PC-9 (cell line): ENCODE data around the gene TOB2. TPM values are rescaled to one million over a fixed set of nuclear protein-coding genes. Genes with fewer than 3 reads are reported as not detected.
"Not testable (repeated sequence)": the region's sequence is repeated elsewhere in the genome, so short reads cannot be mapped to it uniquely, and the experiment has no call there.

ENCODE experiments used
- BruUV-seq: library from RNA; stranded (reverse); fragments of 400-500 nt; replicated peaks from 2 replicates; lab custom pipeline; 2021; lab: Mats Ljungman, UMichigan
- CTCF ChIA-PET: fragments of 300-600 bp; sonication (Branson Sonifier 250); formaldehyde crosslinking; loops from one replicate; lab custom pipeline; 2022; ENCODE audit warnings: antibody characterized with exemption; lab: Charles Lee
- POLR2A ChIA-PET: fragments of 300-600 bp; sonication (Branson Sonifier 250); formaldehyde crosslinking; loops from one replicate; lab custom pipeline; 2022; ENCODE audit warnings: antibody characterized with exemption; ENCODE audit not compliant: unreplicated experiment; lab: Charles Lee
- DNase-seq, 2 experiments: peaks; one replicate each; pipeline versions ENCODE4 v3.0.0 to v3.0.0-alpha.2; 2015 to 2022; ENCODE audit warnings: mixed read lengths in 1 of 2
- H2AFZ ChIP-seq: fragments of 200-600 bp; sonication (generic); 2 replicates; pipeline ENCODE4 v1.8.1; 2017; ENCODE audit warnings: antibody characterized with exemption
- H3F3A ChIP-seq: fragments of 200-600 bp; sonication (generic); 2 replicates; pipeline ENCODE4 v1.8.1; 2017; ENCODE audit warnings: antibody characterized with exemption, mild to moderate bottlenecking, low read depth; ENCODE audit not compliant: insufficient read depth
- H3K27ac ChIP-seq: fragments of 200-600 bp; sonication (generic); 2 replicates; pipeline ENCODE4 v1.6.1; 2016; ENCODE audit warnings: mixed run types
- H3K27me3 ChIP-seq: fragments of 200-600 bp; sonication (generic); 2 replicates; pipeline ENCODE4 v1.6.1; 2016; ENCODE audit warnings: low read depth, mixed run types; ENCODE audit not compliant: insufficient read depth
- H3K36me3 ChIP-seq: fragments of 200-600 bp; sonication (generic); 2 replicates; pipeline ENCODE4 v1.6.1; 2016; ENCODE audit warnings: low read depth, mixed run types
- H3K4me1 ChIP-seq: fragments of 200-600 bp; sonication (generic); replicated peaks from 2 replicates; pipeline ENCODE4 v1.6.1; 2016; ENCODE audit warnings: mixed run types; ENCODE audit not compliant: insufficient read depth
- H3K4me2 ChIP-seq: fragments of 200-600 bp; sonication (generic); 2 replicates; pipeline ENCODE4 v1.6.1; 2017; ENCODE audit warnings: mixed run types
- H3K4me3 ChIP-seq: fragments of 200-600 bp; sonication (generic); 2 replicates; pipeline ENCODE4 v1.6.1; 2016; ENCODE audit warnings: mixed run types
- H3K79me2 ChIP-seq: fragments of 200-600 bp; sonication (generic); 2 replicates; pipeline ENCODE4 v1.6.1; 2017; ENCODE audit warnings: low read depth, mixed run types
- H3K9me2 ChIP-seq: fragments of 200-600 bp; sonication (generic); 2 replicates; pipeline ENCODE4 v1.8.1; 2017; ENCODE audit warnings: mild to moderate bottlenecking; ENCODE audit not compliant: insufficient read depth
- H3K9me3 ChIP-seq: fragments of 200-600 bp; sonication (generic); 2 replicates; pipeline ENCODE4 v1.8.1; 2016; ENCODE audit warnings: low read depth; ENCODE audit not compliant: insufficient read depth
- H4K20me1 ChIP-seq: fragments of 200-600 bp; sonication (generic); 2 replicates; pipeline ENCODE4 v1.8.1; 2017; ENCODE audit not compliant: insufficient read depth
- CTCF ChIP-seq: fragments of 200-600 bp; sonication (generic); conservative IDR thresholded peaks from 2 replicates; pipeline ENCODE4 v1.6.1; 2017; ENCODE audit warnings: mixed run types, antibody characterized with exemption, mild to moderate bottlenecking, moderate library complexity
- EZH2 ChIP-seq: fragments of 200-600 bp; sonication (generic); IDR thresholded peaks from 2 replicates; pipeline ENCODE4 v1.8.0; 2017; ENCODE audit warnings: antibody characterized with exemption, low read depth
- intact Hi-C: fragments of 100-400 bp; cut with micrococcal nuclease; formaldehyde crosslinking; loops from one replicate; pipeline ENCODE4 v1.10.0; 2022; ENCODE audit not compliant: unreplicated experiment
- total RNA-seq: library from RNA; stranded (reverse); gene quantifications from 2 replicates; pipeline ENCODE4 v1.2.3, GENCODE V29; 2021

The TOB2 gene
- total RNA-seq, 1 experiment from 2014 or later = 57.4 TPM

GRCh38 chr22:41437198-41437597 lies 9.4 kb downstream of the TOB2 start:
- Histone ChIP-seq H2AFZ (no peak overlapping the region), H3K79me2 (peaks cover 72% of the 10 kb centered on the region), H3K4me3 (no peak overlapping the region), H3K36me3 (peaks cover 37% of the 10 kb centered on the region), H3K9me3 (no peaks in the 10 kb centered on the region), H4K20me1 (peaks cover 84% of the 10 kb centered on the region), H3K27ac (no peak overlapping the region), H3K4me1 (no peaks in the 10 kb centered on the region), H3K9me2 (no peaks in the 10 kb centered on the region), H3F3A (peaks cover 48% of the 10 kb centered on the region), H3K4me2 (no peak overlapping the region), H3K27me3 (no peaks in the 10 kb centered on the region)
- no peak for TF ChIP-seq CTCF
- DNase-seq = no peak
- BruUV-seq = no TSS peak
- POLR2A ChIA-PET = no interaction called here
- CTCF ChIA-PET = no interaction called here
- intact Hi-C loops = no loop called here

GRCh38 chr22:41436322-41437113 lies 10.1 kb downstream of the TOB2 start:
- no TSS peak for BruUV-seq
- H3K27ac ChIP-seq = no peak overlapping the region

GRCh38 chr22:41435560-41435959 lies 11.0 kb downstream of the TOB2 start:
- no peak for TF ChIP-seq EZH2
- no peak for TF ChIP-seq CTCF
- Histone ChIP-seq H3K4me1 (no peaks in the 10 kb centered on the region), H3K9me2 (no peaks in the 10 kb centered on the region), H3K4me2 (no peak overlapping the region), H3K27me3 (no peaks in the 10 kb centered on the region), H4K20me1 (peaks cover 73% of the 10 kb centered on the region), H3K27ac (no peak overlapping the region), H3K9me3 (no peaks in the 10 kb centered on the region), H3K79me2 (peaks cover 56% of the 10 kb centered on the region), H3K36me3 (peaks cover 35% of the 10 kb centered on the region), H3K4me3 (no peak overlapping the region), H3F3A (peaks cover 57% of the 10 kb centered on the region), H2AFZ (no peak overlapping the region)
- ChIA-PET POLR2A (no interaction called here), CTCF (interaction anchor here (0.7 kb wide), 1 partner anchor 7 kb away, joined by 3 read pairs; no protein-coding TSS in a partner anchor)
- BruUV-seq = no TSS peak
- intact Hi-C loops = no loop called here
- DNase-seq = no peak

More at GRCh38 chr22:41436322-41437113, 10.1 kb downstream of the TOB2 start:
- no peaks in the 10 kb centered on the region for H3K9me3 ChIP-seq
- intact Hi-C loops = no loop called here
- no peaks in the 10 kb centered on the region for H3K4me1 ChIP-seq
- H3K9me2 ChIP-seq = no peaks in the 10 kb centered on the region
- H3K79me2 ChIP-seq = peaks cover 66% of the 10 kb centered on the region
- no peak overlapping the region for H3K4me3 ChIP-seq
- no peaks in the 10 kb centered on the region for H3K27me3 ChIP-seq
- no peak overlapping the region for H2AFZ ChIP-seq
- POLR2A ChIA-PET = interaction anchor here (0.6 kb wide), 1 partner anchor 100 kb away, joined by 3 read pairs; no protein-coding TSS in a partner anchor
- no peak for DNase-seq
- CTCF ChIA-PET = interaction anchor here (1.2 kb wide), 1 partner anchor 161 kb away, joined by 6 read pairs; no protein-coding TSS in a partner anchor
- TF ChIP-seq CTCF (no peak), EZH2 (no peak)
- H3F3A ChIP-seq = peaks cover 49% of the 10 kb centered on the region
- H3K36me3 ChIP-seq = peaks cover 35% of the 10 kb centered on the region
- no peak overlapping the region for H3K4me2 ChIP-seq
- peaks cover 78% of the 10 kb centered on the region for H4K20me1 ChIP-seq

- CTCF ChIA-PET = not testable (repeated sequence)
Observed at GRCh38 chr22:41434361-41435003, 12.1 kb downstream of the TOB2 start.

GRCh38 chr22:41433480-41433879 lies 13.1 kb downstream of the TOB2 start:
- Histone ChIP-seq H4K20me1 (peaks cover 55% of the 10 kb centered on the region), H3K79me2 (peaks cover 36% of the 10 kb centered on the region), H3F3A (peaks cover 61% of the 10 kb centered on the region), H3K36me3 (peaks cover 35% of the 10 kb centered on the region)
- H3K9me3 ChIP-seq, BruUV-seq, H3K4me1 ChIP-seq, H3K4me2 ChIP-seq, H2AFZ ChIP-seq, H3K9me2 ChIP-seq, H3K4me3 ChIP-seq, DNase-seq, POLR2A ChIA-PET, H3K27me3 ChIP-seq, H3K27ac ChIP-seq, intact Hi-C loops, CTCF ChIA-PET: not testable (repeated sequence)

More at GRCh38 chr22:41434361-41435003, 12.1 kb downstream of the TOB2 start:
- H3K27ac ChIP-seq, BruUV-seq, H2AFZ ChIP-seq, H3K4me2 ChIP-seq, H3K4me1 ChIP-seq, H3K9me3 ChIP-seq, DNase-seq, H3K9me2 ChIP-seq, H3K4me3 ChIP-seq, H3K27me3 ChIP-seq, intact Hi-C loops, POLR2A ChIA-PET: not testable (repeated sequence)
- Histone ChIP-seq H3K36me3 (peaks cover 35% of the 10 kb centered on the region), H4K20me1 (peaks cover 64% of the 10 kb centered on the region), H3F3A (peaks cover 67% of the 10 kb centered on the region), H3K79me2 (peaks cover 45% of the 10 kb centered on the region)
